Esophagus muscularis mucosa (tissue), 4 donors: ENCODE results near the gene CACNA2D3. TPM values are rescaled to one million over a fixed set of nuclear protein-coding genes. Genes with fewer than 3 reads are reported as not detected.

ENCODE experiments used
- DNase-seq: peaks from one replicate; pipeline ENCODE4 v3.0.0-alpha.2; 2017; ENCODE audit errors: extremely low spot score
- H3K27ac ChIP-seq, 4 donors: fragments of 200-600 bp; sonication (generic); replicated peaks in 1 of 4; 1 replicate in 3 of 4; 2 replicates in 1 of 4; pipeline ENCODE4 v1.5.1; 2016 to 2019; ENCODE audit warnings: mild to moderate bottlenecking in 1 of 4
- H3K27me3 ChIP-seq, 4 donors: fragments of 200-600 bp; sonication (generic); one replicate each; pipeline versions ENCODE4 v1.5.1 to v1.6.0; 2016 to 2019
- H3K36me3 ChIP-seq, 4 donors: fragments of 200-600 bp; sonication (generic); one replicate each; pipeline ENCODE4 v1.5.1; 2016 to 2019
- H3K4me1 ChIP-seq, 4 donors: fragments of 200-600 bp; sonication (generic); one replicate each; pipeline ENCODE4 v1.5.1; 2016 to 2019
- H3K4me3 ChIP-seq, 4 donors: fragments of 200-600 bp; sonication (generic); 1 replicate in 2 of 4; 2 replicates in 2 of 4; pipeline ENCODE4 v1.5.1; 2016 to 2019; ENCODE audit warnings: mild to moderate bottlenecking in 4 of 4, moderate library complexity in 1 of 4
- H3K9me3 ChIP-seq, 4 donors: fragments of 200-600 bp; sonication (generic); 1 replicate in 3 of 4; 2 replicates in 1 of 4; pipeline ENCODE4 v1.5.1; 2016 to 2019
- EP300 ChIP-seq: sonication (generic); formaldehyde crosslinking; IDR thresholded peaks from one replicate; pipeline ENCODE4 v1.6.1; 2017; ENCODE audit warnings: antibody characterized with exemption
- POLR2A ChIP-seq: fragments of 450-650 bp; IDR thresholded peaks from one replicate; pipeline ENCODE4 v1.6.1; 2017; ENCODE audit warnings: antibody characterized with exemption, moderate library complexity, mild to moderate bottlenecking, low read depth
- POLR2AphosphoS5 ChIP-seq, 2 donors: sonication (generic); formaldehyde crosslinking; IDR thresholded peaks; one replicate each; pipeline ENCODE4 v1.6.1; 2017; ENCODE audit warnings: antibody characterized with exemption in 2 of 2
- WGBS: methylation state at CpG from one replicate; pipeline ENCODE4 v1.1.5; 2018; 5-methylcytosine and 5-hydroxymethylcytosine counted together
- intact Hi-C: fragments of 100-400 bp; cut with DNase I; formaldehyde crosslinking; loops from one replicate; pipeline ENCODE4 v1.15.1; 2023
- total RNA-seq, 4 donors: library from RNA; depleted of rRNA; stranded (reverse); fragments of >200 nt; gene quantifications; one replicate each; pipeline versions ENCODE4 v1.1.0 to v1.2.1, GENCODE V29; 2016
- TF ChIP-seq, protein P1 (sequence below), 3 experiments: fragments of 200-600 bp in 2 of 3; fragments of 450-650 bp in 1 of 3; sonication (generic) in 2 of 3; IDR thresholded peaks; one replicate each; pipeline ENCODE4 v1.5.1; 2017 to 2019; ENCODE audit warnings: antibody characterized with exemption in 3 of 3, mild to moderate bottlenecking in 2 of 3, moderate library complexity in 1 of 3

Gene CACNA2D3
- total RNA-seq, 4 donors from 2014 or later, result 2.5 to 6.3 (median 3.9) TPM

- DNase-seq, result no peak
- 44% methylated on average over 3 of the region's 3 CpGs for WGBS
- Histone ChIP-seq H3K27ac (no peak overlapping the region), H3K36me3 (no peaks in the 10 kb centered on the region), H3K9me3 (no peaks in the 10 kb centered on the region), H3K4me3 (no peak overlapping the region), H3K4me1 (no peaks in the 10 kb centered on the region), H3K27me3 (no peaks in the 10 kb centered on the region)
- intact Hi-C loops, result no loop called here
- no peak for TF ChIP-seq POLR2A
- TF ChIP-seq EP300, result no peak
- TF ChIP-seq POLR2AphosphoS5 (IDR thresholded peaks at IDR 0.05), result no peak
- TF ChIP-seq, protein P1, sequence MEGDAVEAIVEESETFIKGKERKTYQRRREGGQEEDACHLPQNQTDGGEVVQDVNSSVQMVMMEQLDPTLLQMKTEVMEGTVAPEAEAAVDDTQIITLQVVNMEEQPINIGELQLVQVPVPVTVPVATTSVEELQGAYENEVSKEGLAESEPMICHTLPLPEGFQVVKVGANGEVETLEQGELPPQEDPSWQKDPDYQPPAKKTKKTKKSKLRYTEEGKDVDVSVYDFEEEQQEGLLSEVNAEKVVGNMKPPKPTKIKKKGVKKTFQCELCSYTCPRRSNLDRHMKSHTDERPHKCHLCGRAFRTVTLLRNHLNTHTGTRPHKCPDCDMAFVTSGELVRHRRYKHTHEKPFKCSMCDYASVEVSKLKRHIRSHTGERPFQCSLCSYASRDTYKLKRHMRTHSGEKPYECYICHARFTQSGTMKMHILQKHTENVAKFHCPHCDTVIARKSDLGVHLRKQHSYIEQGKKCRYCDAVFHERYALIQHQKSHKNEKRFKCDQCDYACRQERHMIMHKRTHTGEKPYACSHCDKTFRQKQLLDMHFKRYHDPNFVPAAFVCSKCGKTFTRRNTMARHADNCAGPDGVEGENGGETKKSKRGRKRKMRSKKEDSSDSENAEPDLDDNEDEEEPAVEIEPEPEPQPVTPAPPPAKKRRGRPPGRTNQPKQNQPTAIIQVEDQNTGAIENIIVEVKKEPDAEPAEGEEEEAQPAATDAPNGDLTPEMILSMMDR (IDR thresholded peaks at IDR 0.05), result no peak
Observed at GRCh38 chr3:54543446-54543845, 421.1 kb downstream of the CACNA2D3 start.

DNA sequence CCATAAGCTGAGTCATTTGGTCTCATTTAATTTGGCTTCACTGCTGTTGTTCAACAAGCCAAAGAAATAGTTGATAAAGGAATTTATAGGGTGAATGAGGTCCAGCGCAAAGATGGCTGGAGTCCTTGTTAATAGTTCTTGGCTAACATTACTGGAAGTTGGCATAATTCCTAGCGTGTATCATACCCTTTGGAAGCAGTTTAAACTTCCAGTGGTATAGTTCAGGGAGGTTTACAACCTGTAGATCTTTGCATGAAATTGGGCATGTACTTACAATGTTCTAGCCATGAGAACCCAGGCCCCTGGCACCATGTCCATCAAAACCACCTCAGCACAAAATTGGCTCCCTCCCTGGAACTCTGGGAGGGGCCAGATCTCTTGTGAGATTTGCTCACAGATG is 424.7 kb downstream of the CACNA2D3 start:
- DNase-seq, result no peak
- intact Hi-C loops, result no loop called here
- Histone ChIP-seq H3K36me3 (no peaks in the 10 kb centered on the region), H3K4me3 (no peak overlapping the region), H3K27ac (no peak overlapping the region), H3K9me3 (no peaks in the 10 kb centered on the region), H3K27me3 (no peaks in the 10 kb centered on the region), H3K4me1 (no peaks in the 10 kb centered on the region)
- 87% methylated on average over 2 of the region's 2 CpGs for WGBS
- TF ChIP-seq EP300 (no peak), POLR2AphosphoS5 (IDR thresholded peaks at IDR 0.05) (no peak), POLR2A (no peak)
- TF ChIP-seq, protein P1 (IDR thresholded peaks at IDR 0.05), result no peak

- H3K9me3 ChIP-seq, result no peaks in the 10 kb centered on the region
- TF ChIP-seq, protein P1 (IDR thresholded peaks at IDR 0.05), result no peak
- TF ChIP-seq POLR2AphosphoS5 (IDR thresholded peaks at IDR 0.05) (no peak), POLR2A (no peak), EP300 (no peak)
- intact Hi-C loops, result no loop called here
- H3K27me3 ChIP-seq, result no peaks in the 10 kb centered on the region
- no peak overlapping the region for H3K27ac ChIP-seq
- WGBS, result 93% methylated on average over 2 of the region's 2 CpGs
- no peaks in the 10 kb centered on the region for H3K36me3 ChIP-seq
- H3K4me1 ChIP-seq, result no peaks in the 10 kb centered on the region
- H3K4me3 ChIP-seq, result no peak overlapping the region
- no peak for DNase-seq
Observed at GRCh38 chr3:54547846-54548245, 425.5 kb downstream of the CACNA2D3 start.

- DNase-seq, result no peak
- TF ChIP-seq POLR2AphosphoS5 (IDR thresholded peaks at IDR 0.05) (no peak), POLR2A (no peak), EP300 (no peak)
- TF ChIP-seq, protein P1 (IDR thresholded peaks at IDR 0.05), result no peak
- 76% methylated on average over 10 of the region's 10 CpGs for WGBS
Observed at GRCh38 chr3:54549607-54550220, 427.4 kb downstream of the CACNA2D3 start.

More at GRCh38 chr3:54549607-54550220, 427.4 kb downstream of the CACNA2D3 start:
- Histone ChIP-seq H3K27me3 (no peaks in the 10 kb centered on the region), H3K27ac (no peak overlapping the region), H3K36me3 (no peaks in the 10 kb centered on the region), H3K4me3 (no peak overlapping the region), H3K9me3 (no peaks in the 10 kb centered on the region), H3K4me1 (no peaks in the 10 kb centered on the region)
- intact Hi-C loops, result no loop called here
